K562 (cell line): Measurements from ENCODE around the gene MTSS2. TPM values are rescaled to one million over a fixed set of nuclear protein-coding genes. Genes with fewer than 3 reads are reported as not detected.

Experiments
- ARNT ChIP-seq, 2 experiments: fragments of 450-650 bp; IDR thresholded peaks; 2 replicates each; pipeline ENCODE4 v1.6.1; 2016; ENCODE audit warnings: mild to moderate bottlenecking in 1 of 2
- ATF7 ChIP-seq: fragments of 450-650 bp; IDR thresholded peaks from 2 replicates; pipeline ENCODE4 v1.7.1; 2014; ENCODE audit warnings: mild to moderate bottlenecking, moderate library complexity
- DDX20 ChIP-seq: fragments of 450-650 bp; IDR thresholded peaks from 2 replicates; pipeline ENCODE4 v1.6.1; 2016; ENCODE audit warnings: missing genetic modification characterization, low read depth, mild to moderate bottlenecking, missing compliant biosample characterization, moderate library complexity
- DNMT1 ChIP-seq: fragments of 450-650 bp; IDR thresholded peaks from 2 replicates; pipeline ENCODE4 v1.6.1; 2016; ENCODE audit warnings: antibody characterized with exemption, mild to moderate bottlenecking
- DPF2 ChIP-seq: fragments of 450-650 bp; IDR thresholded peaks from 2 replicates; pipeline ENCODE4 v1.6.1; 2016
- ETV1 ChIP-seq: fragments of 450-650 bp; conservative IDR thresholded peaks from 2 replicates; pipeline ENCODE4 v1.6.1; 2016; ENCODE audit warnings: missing genetic modification characterization, control low read depth, low read depth, missing compliant biosample characterization
- EWSR1 ChIP-seq: fragments of 450-650 bp; IDR thresholded peaks from 2 replicates; pipeline ENCODE4 v1.6.1; 2018; ENCODE audit warnings: borderline replicate concordance, mild to moderate bottlenecking, low read depth, moderate library complexity; ENCODE audit not compliant: partially characterized antibody
- HDAC1 ChIP-seq, 2 experiments: fragments of 450-650 bp; IDR thresholded peaks; 2 replicates each; pipeline ENCODE4 v1.6.1; 2016 to 2017; ENCODE audit warnings: inconsistent platforms in 1 of 2, mild to moderate bottlenecking in 1 of 2, moderate library complexity in 1 of 2
- SMAD4 ChIP-seq: fragments of 250-450 bp; sonication (Bioruptor Pico); conservative IDR thresholded peaks from 2 replicates; pipeline ENCODE4 v1.8.0; 2021; ENCODE audit warnings: inconsistent platforms, mild to moderate bottlenecking, moderate library complexity
- SMARCB1 ChIP-seq: IDR thresholded peaks from 2 replicates; pipeline ENCODE4 v1.6.1; 2011; ENCODE audit warnings: improper control_type of control experiment, low read depth; ENCODE audit not compliant: insufficient read length
- TEAD4 ChIP-seq, 2 experiments: sonication (generic) in 1 of 2; formaldehyde crosslinking in 1 of 2; IDR thresholded peaks; 2 replicates each; pipeline versions ENCODE4 v1.6.1 to v1.8.0; 2012 to 2022; ENCODE audit warnings: borderline replicate concordance in 1 of 2, inconsistent platforms in 1 of 2, low read length in 1 of 2, mild to moderate bottlenecking in 1 of 2, missing genetic modification reagents in 1 of 2
- ZNF282 ChIP-seq: sonication (generic); formaldehyde crosslinking; IDR thresholded peaks from 2 replicates; pipeline ENCODE4 v1.8.1; 2023; ENCODE audit warnings: missing genetic modification reagents
- ZNF384 ChIP-seq: IDR thresholded peaks from 2 replicates; pipeline ENCODE4 v1.6.1; 2012; ENCODE audit warnings: low read depth, low read length, improper control_type of control experiment
- ZNF668 ChIP-seq: fragments of 250-450 bp; sonication (Bioruptor Pico); IDR thresholded peaks from 2 replicates; pipeline ENCODE4 v1.8.0; 2022; ENCODE audit warnings: mild to moderate bottlenecking, inconsistent platforms
- ZNF778 ChIP-seq: fragments of 450-650 bp; formaldehyde crosslinking; IDR thresholded peaks from 2 replicates; pipeline ENCODE4 v1.4.0; 2020; ENCODE audit warnings: mild to moderate bottlenecking, moderate library complexity
- polyA plus RNA-seq, 8 experiments: library from polyadenylated mRNA; depleted of rRNA in 4 of 8; stranded (reverse) in 5 of 8; unstranded in 3 of 8; fragments of >200 nt; fragmentation: Nextera tagmentation in 2 of 8; fragmentation: Illumina TruSeq in 1 of 8; extraction: Ambion mirVana in 2 of 8; extraction: Trizol in 1 of 8; gene quantifications; 2 replicates each; pipeline versions ENCODE4 v1.2.1 to v1.2.3, GENCODE V29; 2011 to 2014; ENCODE audit warnings: inconsistent platforms in 1 of 8, missing spikeins in 1 of 8
- total RNA-seq, 7 experiments: library from RNA; depleted of rRNA in 6 of 7; stranded (reverse); fragments of >200 nt in 6 of 7; fragmentation: Illumina TruSeq in 2 of 7; extraction: Trizol in 2 of 7; gene quantifications; 2 replicates each; pipeline versions ENCODE4 v1.2.1 to v1.2.3, GENCODE V29; 2011 to 2021; ENCODE audit warnings: low replicate concordance in 1 of 7
- TF ChIP-seq, protein P1 (sequence below): sonication (generic); formaldehyde crosslinking; IDR thresholded peaks from 2 replicates; pipeline ENCODE4 v1.9.0; 2022; ENCODE audit warnings: mild to moderate bottlenecking, missing genetic modification reagents
- TF ChIP-seq, protein P2 (sequence below): sonication (generic); formaldehyde crosslinking; IDR thresholded peaks from 2 replicates; pipeline ENCODE4 v1.8.0; 2022; ENCODE audit warnings: mild to moderate bottlenecking, missing genetic modification reagents
- TF ChIP-seq, protein P3 (sequence below): sonication (generic); formaldehyde crosslinking; IDR thresholded peaks from 2 replicates; pipeline ENCODE4 v1.8.0; 2022; ENCODE audit warnings: mild to moderate bottlenecking, low read depth, missing genetic modification reagents
- TF ChIP-seq, protein P4 (sequence below): fragments of 250-450 bp; sonication (Bioruptor Pico); IDR thresholded peaks from 2 replicates; pipeline ENCODE4 v1.4.0; 2020; ENCODE audit warnings: borderline replicate concordance
- TF ChIP-seq, protein P5 (sequence below): IDR thresholded peaks from 2 replicates; pipeline ENCODE4 v1.6.1; 2011; ENCODE audit not compliant: insufficient read length; ENCODE audit errors: extremely low read depth
- TF ChIP-seq, protein P6 (sequence below): sonication (generic); formaldehyde crosslinking; IDR thresholded peaks from 2 replicates; pipeline ENCODE4 v1.9.0; 2022; ENCODE audit warnings: mild to moderate bottlenecking, missing genetic modification reagents

The MTSS2 gene
- total and polyA plus RNA-seq, 9 of the 15 experiments (the other 6 are each of a cell fraction or from before 2014, with no cell fraction given), result 0.11 to 60.3 (median 16.9) TPM

DNA sequence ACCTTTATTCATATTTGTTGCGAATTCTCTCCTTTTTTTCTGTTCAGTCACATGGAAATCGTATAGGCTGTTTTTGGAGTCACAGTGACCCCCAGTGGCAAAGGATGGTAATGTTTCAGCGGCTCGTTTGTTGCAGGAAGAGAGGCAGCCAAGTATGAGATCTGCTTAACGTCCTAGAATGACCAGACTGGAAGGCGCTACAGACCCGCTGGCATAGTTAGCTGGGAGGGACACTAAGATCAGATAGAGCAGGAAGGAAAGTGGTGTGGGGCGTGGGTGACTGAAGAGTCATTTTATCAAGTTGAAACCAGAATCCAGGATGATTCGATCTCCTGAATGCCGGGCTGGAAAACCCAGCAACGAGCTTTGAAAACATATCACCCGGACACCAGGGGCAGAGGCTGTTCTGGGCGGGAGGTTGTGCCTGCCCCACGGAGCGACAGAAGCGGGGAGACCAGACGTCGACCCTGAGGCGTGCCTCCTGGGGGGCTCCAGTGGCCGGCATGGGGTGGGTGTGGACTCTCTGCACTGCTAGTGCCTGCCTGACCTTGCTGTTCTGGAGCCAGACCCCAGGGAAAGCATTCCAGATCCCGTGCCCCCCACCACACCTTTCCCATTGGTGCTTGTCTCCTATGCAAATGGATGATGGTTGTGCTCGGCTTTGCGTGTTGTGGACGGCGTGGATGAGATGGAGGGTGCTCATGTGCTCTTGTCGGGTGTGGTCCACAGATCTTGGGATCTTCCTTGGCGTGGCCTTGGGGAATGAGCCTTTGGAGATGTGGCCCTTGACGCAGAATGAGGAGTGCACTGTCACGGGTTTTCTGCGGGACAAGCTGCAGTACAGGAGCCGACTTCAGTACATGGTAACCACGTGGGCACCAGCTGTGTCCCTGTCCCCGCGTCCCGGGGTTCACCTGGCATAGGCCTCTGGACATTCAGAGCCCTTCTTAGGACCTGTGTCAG, 31.8 kb downstream of the MTSS2 start (continued):
- no peak for TF ChIP-seq ZNF668 (CRISPR knock-in tag)
- TF ChIP-seq ZNF384, result peak; percentile 84
- TF ChIP-seq DDX20 (tag), result no peak
- TF ChIP-seq, protein P1, sequence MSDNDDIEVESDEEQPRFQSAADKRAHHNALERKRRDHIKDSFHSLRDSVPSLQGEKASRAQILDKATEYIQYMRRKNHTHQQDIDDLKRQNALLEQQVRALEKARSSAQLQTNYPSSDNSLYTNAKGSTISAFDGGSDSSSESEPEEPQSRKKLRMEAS (CRISPR knock-in tag), result peak; percentile 39; the same call in 1 of the 2 replicates
- TF ChIP-seq ATF7, result peak; percentile 69; the same call in 1 of the 2 replicates
- TF ChIP-seq ZNF778 (CRISPR knock-in tag), result no peak
- TF ChIP-seq DPF2, result peak; percentile 84
- TF ChIP-seq HDAC1 (IDR thresholded peaks at IDR 0.05), result peak in 1 of 2 experiments; percentile 26; a peak in 1 of 4 replicates
- TF ChIP-seq, protein P2, sequence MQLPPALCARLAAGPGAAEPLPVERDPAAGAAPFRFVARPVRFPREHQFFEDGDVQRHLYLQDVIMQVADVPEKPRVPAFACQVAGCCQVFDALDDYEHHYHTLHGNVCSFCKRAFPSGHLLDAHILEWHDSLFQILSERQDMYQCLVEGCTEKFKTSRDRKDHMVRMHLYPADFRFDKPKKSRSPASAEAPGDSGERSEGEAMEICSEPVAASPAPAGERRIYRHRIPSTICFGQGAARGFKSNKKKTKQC (CRISPR knock-in tag), result 0 out of 2 replicates have a peak, but pooled peaks have one; percentile 51
- peak; percentile 45; the same call in 1 of the 2 replicates for TF ChIP-seq TEAD4 (IDR thresholded peaks at IDR 0.05; ENCODE audit: low read length)
- no peak for TF ChIP-seq TEAD4 (CRISPR knock-in tag; IDR thresholded peaks at IDR 0.05; ENCODE audit: borderline replicate concordance)
- TF ChIP-seq SMAD4, result peak; percentile 38; the same call in 1 of the 2 replicates
- TF ChIP-seq, protein P3, sequence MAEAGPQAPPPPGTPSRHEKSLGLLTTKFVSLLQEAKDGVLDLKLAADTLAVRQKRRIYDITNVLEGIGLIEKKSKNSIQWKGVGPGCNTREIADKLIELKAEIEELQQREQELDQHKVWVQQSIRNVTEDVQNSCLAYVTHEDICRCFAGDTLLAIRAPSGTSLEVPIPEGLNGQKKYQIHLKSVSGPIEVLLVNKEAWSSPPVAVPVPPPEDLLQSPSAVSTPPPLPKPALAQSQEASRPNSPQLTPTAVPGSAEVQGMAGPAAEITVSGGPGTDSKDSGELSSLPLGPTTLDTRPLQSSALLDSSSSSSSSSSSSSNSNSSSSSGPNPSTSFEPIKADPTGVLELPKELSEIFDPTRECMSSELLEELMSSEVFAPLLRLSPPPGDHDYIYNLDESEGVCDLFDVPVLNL (CRISPR knock-in tag), result no peak
- TF ChIP-seq, protein P4, sequence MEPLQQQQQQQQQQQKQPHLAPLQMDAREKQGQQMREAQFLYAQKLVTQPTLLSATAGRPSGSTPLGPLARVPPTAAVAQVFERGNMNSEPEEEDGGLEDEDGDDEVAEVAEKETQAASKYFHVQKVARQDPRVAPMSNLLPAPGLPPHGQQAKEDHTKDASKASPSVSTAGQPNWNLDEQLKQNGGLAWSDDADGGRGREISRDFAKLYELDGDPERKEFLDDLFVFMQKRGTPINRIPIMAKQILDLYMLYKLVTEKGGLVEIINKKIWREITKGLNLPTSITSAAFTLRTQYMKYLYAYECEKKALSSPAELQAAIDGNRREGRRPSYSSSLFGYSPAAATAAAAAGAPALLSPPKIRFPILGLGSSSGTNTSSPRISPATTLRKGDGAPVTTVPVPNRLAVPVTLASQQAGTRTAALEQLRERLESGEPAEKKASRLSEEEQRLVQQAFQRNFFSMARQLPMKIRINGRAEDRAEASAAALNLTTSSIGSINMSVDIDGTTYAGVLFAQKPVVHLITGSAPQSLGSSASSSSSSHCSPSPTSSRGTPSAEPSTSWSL, result no peak
- no peak for TF ChIP-seq SMARCB1
- peak; percentile 43; the same call in 1 of the 2 replicates for TF ChIP-seq ETV1 (tag)
- TF ChIP-seq ZNF282 (CRISPR knock-in tag), result no peak
- TF ChIP-seq, protein P5, sequence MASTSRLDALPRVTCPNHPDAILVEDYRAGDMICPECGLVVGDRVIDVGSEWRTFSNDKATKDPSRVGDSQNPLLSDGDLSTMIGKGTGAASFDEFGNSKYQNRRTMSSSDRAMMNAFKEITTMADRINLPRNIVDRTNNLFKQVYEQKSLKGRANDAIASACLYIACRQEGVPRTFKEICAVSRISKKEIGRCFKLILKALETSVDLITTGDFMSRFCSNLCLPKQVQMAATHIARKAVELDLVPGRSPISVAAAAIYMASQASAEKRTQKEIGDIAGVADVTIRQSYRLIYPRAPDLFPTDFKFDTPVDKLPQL, result no peak
- TF ChIP-seq, protein P6, sequence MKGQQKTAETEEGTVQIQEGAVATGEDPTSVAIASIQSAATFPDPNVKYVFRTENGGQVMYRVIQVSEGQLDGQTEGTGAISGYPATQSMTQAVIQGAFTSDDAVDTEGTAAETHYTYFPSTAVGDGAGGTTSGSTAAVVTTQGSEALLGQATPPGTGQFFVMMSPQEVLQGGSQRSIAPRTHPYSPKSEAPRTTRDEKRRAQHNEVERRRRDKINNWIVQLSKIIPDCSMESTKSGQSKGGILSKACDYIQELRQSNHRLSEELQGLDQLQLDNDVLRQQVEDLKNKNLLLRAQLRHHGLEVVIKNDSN (CRISPR knock-in tag), result no peak; the same call in 1 of the 2 replicates
- TF ChIP-seq DNMT1, result no peak
- peak in 1 of 2 experiments; percentile 79; a peak in 1 of 4 replicates for TF ChIP-seq ARNT (IDR thresholded peaks at IDR 0.05)
- no peak for TF ChIP-seq EWSR1
